Activated CD8-positive, alpha-beta memory T cell treated with anti-CD3 and anti-CD28 coated beads, Interleukin-2, amount 50 U/mL, for 24 hours (primary cell): ENCODE results near the gene PCSK1.
"Not testable (repeated sequence)": the region's sequence is repeated elsewhere in the genome, so short reads cannot be mapped to it uniquely, and the experiment has no call there.

Experiments
- DNase-seq: peaks from one replicate; pipeline ENCODE4 v3.0.0-alpha.2; 2020; ENCODE audit errors: extremely low read depth

PCSK1 gene

DNA sequence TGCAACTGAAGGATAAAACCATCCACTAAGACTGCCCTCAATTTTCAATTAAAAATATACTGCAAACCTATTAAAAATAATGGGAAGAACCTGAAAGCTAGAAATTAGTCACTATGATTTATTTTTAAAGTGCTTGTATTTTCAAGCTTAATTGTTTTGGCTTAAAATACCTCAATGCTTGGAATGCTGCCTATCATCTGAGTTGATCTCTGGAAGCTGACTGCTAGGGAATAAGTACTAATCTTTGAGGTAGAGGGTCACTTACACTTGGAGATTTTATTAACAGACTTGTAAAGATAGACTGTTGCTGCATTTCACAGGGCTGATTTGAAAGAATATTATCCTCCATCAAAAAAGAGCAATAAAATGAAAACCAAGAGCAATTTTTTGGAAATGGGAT is 6.2 kb downstream of the PCSK1 start:
- DNase-seq, result no peak

- no peak for DNase-seq
Observed at GRCh38 chr5:96425443-96425842, 7.6 kb downstream of the PCSK1 start.

DNA sequence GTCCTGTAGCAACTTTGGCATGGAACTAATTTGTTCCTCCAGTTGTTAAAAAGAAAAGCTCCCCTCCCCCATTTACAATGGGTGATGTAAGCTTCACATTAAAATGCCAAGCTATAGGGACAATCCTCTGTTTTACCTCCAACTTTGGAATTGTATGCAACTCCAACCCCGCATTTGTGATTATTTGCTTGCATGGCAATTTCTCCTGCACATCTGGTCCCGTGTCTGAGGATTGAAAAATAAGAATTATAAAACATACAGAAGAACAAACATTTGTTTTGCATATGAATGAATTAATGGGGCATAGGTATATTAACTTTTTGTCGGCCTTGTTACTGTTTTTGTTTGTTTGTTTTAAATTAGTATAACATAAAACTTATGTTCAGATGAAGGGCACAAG is 17.2 kb downstream of the PCSK1 start:
- DNase-seq, result no peak

DNA sequence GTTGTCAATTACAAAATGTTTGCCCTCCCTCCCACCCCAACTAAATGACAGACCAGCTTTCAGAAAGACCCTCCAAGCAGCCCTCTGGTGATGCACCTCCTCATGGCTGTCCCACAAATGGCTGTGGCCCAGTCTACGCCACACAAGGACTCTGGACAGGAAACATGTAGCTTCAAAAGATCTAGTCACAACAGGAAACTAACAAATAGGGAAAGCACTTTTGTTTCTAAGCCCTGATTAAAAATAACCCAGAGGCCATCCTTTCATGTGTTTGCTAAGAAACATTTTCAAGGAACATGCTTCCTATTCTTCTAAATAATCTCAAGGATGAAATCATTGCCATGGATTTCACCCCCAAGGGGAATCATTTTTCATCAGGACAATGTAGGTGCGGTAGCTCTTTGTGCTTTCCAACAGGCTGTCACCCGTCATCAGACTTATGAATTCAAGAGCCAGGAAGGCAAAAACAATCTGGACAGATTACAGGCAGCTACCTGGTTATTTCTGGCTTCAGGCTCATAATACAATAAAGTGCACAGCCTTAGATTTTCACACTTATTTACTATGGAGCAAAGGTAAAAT is 20.1 kb downstream of the PCSK1 start:
- no peak for DNase-seq

GRCh38 chr5:96410013-96410412 is 23.0 kb downstream of the PCSK1 start:
- no peak for DNase-seq

DNA sequence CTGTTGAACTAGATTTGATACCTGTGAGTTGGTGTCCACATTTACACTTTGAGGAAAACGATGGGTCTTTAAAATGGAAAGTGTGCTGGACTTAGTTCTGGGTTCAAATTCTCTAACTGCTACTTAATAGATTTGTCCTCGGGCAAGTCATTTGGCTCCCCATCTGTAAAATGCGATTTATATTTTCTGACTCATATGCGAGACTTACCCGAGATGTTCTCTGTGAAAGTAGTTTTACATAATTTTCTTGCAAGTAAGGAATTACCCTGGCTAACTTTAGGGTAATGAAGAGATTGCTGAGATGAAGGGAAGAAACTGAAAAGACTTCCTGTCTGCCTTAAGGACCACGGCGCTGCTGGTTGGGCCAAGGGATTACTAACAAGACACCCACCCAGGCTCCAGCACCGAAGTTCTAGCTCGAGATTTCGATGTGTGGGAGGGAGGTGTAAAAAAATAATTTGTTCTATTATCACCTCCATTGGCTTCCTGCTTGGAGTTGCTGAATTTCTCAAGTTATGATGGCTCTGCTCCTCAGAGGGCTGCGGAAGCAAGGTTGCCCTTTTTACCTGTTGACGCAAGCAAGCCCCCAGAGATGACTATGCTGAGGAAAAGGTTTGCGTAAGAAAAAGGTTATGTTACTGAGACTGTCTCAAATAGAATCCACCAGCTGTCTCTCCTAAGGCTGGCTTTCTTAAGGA is 24.1 kb downstream of the PCSK1 start:
- DNase-seq, result no peak

DNA sequence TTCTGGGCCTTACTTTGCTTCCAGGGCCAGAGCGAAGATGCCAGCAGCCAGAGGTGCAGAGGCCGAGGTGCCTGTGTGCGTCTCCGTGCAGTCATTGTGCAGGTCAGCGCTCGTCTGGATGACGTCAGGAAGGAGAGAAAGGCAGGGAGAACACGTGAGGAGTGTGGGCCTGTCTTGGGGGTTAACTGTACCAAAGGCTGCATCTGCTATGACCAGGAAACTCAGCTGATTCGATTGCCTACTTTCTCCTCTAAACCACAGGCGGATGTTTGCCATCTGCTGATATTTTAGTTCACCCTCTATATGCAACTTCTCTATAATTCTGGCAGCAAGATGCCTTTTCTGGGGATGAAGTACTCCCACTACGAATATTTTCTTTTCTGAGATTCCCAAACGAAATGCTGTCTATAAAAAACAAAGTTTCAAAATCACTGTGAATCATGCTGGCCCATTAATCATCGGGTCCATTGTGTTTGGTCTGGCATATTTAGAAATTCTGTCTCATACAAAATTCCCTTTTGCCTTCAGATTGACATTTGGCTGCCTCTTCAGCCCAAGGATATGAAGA is 24.8 kb downstream of the PCSK1 start:
- DNase-seq, result no peak

- DNase-seq, result no peak
Observed at GRCh38 chr5:96407436-96407835, 25.6 kb downstream of the PCSK1 start.

DNA sequence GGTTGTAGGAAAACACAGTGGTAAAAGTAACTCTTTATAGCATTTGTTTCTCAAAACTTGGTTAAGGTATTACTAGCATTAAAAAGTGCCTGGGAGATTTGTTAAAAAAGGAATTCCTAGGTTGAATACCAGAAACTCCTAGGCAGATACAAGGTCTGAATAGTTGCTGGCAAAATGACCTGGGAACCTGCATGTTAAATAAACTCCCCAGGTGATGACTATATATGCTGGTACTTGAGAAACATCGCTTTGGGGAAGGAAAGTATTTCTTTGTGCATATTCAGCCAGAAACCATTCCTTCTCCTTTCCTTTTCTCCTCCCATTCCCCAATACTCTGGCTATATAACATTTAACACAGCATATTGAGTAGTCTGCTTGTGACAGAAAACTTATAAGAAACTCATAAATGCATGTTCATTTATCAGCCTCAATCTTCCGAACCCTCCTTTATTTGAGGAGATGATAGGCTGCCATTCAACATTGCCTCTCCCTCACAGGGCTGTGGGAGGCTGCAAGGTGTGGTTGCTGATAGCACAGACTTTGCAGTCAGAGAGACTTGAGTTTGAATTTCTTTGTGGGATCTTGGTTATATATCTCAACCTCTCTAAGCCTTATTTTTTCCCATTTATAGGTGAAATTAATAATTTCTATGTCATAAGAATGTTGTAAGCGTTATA is 28.7 kb downstream of the PCSK1 start:
- no peak for DNase-seq

- no peak for DNase-seq
Observed at GRCh38 chr5:96402500-96402899, 30.5 kb downstream of the PCSK1 start.

GRCh38 chr5:96396878-96397277 is 36.2 kb downstream of the PCSK1 start:
- no peak for DNase-seq

GRCh38 chr5:96395295-96395694 is 37.8 kb downstream of the PCSK1 start:
- DNase-seq, result not testable (repeated sequence)

DNA sequence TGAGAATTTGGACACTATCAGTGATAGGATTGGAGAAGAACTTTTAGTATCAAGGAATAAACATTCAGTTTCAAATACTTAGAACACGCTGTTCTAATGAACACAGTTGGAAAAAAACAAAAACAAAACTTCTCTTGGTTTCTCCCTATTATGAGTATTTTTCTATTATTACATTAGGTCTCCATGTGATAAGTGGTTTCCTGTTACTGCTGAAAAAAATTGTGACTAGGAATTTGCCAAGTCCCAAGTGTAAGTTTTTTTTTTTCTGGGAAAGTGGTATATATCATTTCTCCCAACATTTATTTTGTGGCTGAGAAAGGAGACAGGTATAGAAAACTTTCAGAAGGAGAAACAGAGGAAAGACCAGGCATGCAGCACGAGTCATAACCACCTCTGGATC is 41.1 kb downstream of the PCSK1 start:
- DNase-seq, result no peak

DNA sequence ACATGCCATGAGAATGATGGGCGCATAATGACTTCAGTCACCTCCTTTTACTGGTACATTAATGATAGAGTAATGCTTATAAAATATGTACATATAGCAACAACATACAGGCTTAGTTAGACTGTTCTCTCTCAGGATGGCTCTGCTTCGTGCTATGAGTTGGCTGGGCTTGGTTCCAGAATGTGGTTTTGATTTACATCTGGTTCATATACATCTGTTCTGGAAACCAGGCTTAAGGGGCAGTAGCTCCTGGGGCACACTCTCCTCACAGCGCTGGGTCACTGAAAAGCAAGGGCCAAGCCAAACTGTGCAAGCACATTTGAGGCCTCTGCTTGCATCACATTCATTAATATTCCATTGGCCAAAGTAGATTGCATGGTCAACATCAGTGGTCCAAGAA is 44.9 kb downstream of the PCSK1 start:
- no peak for DNase-seq

- no peak for DNase-seq
Observed at GRCh38 chr5:96387616-96388015, 45.4 kb downstream of the PCSK1 start.

GRCh38 chr5:96385538-96385937 is 47.5 kb downstream of the PCSK1 start:
- no peak for DNase-seq

DNA sequence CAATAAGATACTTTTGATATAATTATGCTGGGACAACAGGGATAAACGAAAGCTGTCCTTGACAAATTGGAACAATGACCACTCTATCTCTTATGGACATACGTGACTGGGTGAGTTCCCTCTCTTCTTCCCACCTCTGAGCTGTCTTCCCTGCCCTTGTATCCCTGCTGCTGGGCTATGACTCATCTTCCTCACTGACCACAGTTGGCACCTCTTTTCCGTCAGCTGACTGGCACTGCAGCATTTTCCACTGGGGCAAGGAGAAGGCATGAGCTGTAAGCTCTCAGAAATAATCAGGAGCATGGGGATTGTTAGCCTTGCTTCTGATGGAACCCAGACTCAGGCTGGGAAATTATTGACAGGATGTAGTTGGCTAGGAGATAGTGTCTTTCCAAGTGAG is 48.7 kb downstream of the PCSK1 start:
- DNase-seq, result no peak

DNA sequence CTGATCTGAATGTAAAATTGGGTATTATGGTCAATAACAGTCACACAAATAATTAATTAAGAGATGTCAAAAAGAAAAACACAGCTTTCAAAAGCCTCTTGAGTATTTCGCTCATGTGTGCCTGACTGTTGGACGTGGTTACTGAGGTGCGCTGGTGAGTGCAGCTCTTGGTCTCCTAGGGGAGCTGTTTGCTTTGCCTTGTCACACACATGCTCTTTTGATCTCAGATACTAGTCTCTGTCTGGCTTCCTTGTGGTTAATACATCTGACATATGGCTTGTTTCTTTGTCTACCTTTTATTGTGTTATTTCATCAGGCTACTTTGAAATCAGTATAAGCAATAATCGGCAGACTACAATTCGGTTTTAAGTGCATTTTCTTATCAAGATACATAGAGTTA is 51.5 kb downstream of the PCSK1 start:
- DNase-seq, result no peak

GRCh38 chr5:96379896-96380295 is 53.2 kb downstream of the PCSK1 start:
- DNase-seq, result no peak

DNA sequence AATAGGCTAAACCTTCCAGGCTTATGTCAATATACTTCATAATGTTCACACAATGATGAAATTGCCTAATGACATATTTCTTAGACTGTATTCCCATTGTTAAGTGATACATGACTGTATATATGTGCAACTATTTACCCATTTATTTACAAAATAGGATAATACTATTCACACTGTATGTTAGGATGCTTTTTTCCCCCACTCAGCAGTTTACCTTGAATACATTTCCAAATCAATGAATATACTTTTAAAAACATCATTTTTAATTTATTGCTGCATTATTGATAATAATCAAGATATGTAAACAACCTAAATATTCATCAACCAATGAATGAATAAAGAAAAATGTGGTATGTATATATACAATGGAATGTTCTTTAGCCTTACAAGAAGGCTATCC is 55.5 kb downstream of the PCSK1 start:
- no peak for DNase-seq

DNA sequence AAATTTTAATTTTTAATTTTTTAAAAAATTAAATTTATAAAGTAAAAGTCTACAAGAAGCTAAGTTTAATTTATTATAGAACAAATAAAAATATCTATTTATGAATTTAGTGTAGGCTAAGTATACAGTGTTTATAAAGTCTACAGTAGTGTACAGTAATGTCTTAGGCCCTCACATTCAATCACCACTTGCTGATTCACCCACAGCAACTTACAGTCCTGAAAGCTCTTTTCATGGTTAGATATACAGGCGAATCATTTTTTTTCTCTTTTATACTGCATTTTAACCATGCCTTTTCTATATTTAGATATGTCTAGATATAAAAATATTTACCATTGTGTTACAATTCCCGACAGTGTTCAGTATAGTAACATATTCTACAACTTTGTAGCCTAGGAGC is 55.9 kb downstream of the PCSK1 start:
- no peak for DNase-seq

- DNase-seq, result no peak
Observed at GRCh38 chr5:96374653-96375052, 58.4 kb downstream of the PCSK1 start.

DNA sequence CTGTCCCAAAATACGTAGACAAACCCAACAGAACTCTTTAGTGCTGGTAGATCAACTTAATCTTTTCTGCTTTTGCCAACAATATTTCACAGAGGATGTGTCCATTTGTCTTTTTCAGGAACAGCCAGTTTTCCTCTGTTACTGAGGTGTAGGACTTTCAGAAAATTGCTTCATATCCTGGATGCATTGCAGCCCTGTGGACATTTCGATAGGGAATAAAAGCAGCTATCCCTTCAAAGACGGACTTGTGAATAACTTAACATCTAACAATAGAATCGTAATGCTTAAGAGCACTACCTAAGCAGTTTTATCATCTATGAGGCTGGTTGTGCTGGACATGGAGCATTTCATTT is 59.7 kb downstream of the PCSK1 start:
- DNase-seq, result no peak
